ENCODE data around the gene PTPRN2. TPM values are rescaled to one million over a fixed set of nuclear protein-coding genes. Genes with fewer than 3 reads are reported as not detected.

PTPRN2 gene
- total RNA-seq, 1 experiment from 2014 or later = 2.1 TPM

- no peak for ATAC-seq
- Histone ChIP-seq H3K79me2 (ENCODE audit: insufficient read depth, low read length) (no peaks in the 10 kb centered on the region), H3K36me3 (ENCODE audit: control insufficient read depth in 1 of 2, insufficient read depth in 2 of 2, low read length in 2 of 2) (no peaks in the 10 kb centered on the region), H3K9ac (ENCODE audit: low read length) (peak overlapping the region; percentile 39), H3K4me3 (replicated peaks in 1 of 2; ENCODE audit: low read depth in 1 of 2, low read length in 2 of 2) (no peak overlapping the region), H3K9me2 (ENCODE audit: insufficient read depth) (no peaks in the 10 kb centered on the region), H2AFZ (ENCODE audit: low read depth, low read length, poor library complexity, severe bottlenecking) (no peak overlapping the region), H3K27me3 (ENCODE audit: insufficient read depth, low read length) (no peaks in the 10 kb centered on the region), H3K4me1 (ENCODE audit: control insufficient read depth in 1 of 2, insufficient read depth in 2 of 2, low read length in 2 of 2) (peaks cover 23 to 31% of the 10 kb centered on the region in 2 experiments), H4K20me1 (ENCODE audit: insufficient read depth) (no peaks in the 10 kb centered on the region), H3K27ac (ENCODE audit: low read depth, low read length) (peak overlapping the region; percentile 73; the same call in 1 of the 2 replicates), H3K9me3 (ENCODE audit: control insufficient read depth in 1 of 2, insufficient read depth in 1 of 2, low read depth in 1 of 2, low read length in 2 of 2) (no peaks in the 10 kb centered on the region), H3K4me2 (ENCODE audit: low read length) (peak overlapping the region; percentile 82)
- DNase-seq (ENCODE audit: low read depth, low spot score) = no peak
- no TSS peak for BruUV-seq (replicated peaks)
- ChIA-PET CTCF (no interaction called here), RAD21 (ENCODE audit: low non-redundant PET in 1 of 2, low total read pairs in 2 of 2, uncharacterized antibody in 2 of 2, unreplicated experiment in 2 of 2) (no interaction called here), POLR2A (no interaction called here)
- TF ChIP-seq YY1 (IDR thresholded peaks at IDR 0.05; ENCODE audit: extremely low read depth, insufficient replicate concordance, low read depth, low read length) = no peak
- no peak for TF ChIP-seq EZH2 (IDR thresholded peaks at IDR 0.05)
- intact Hi-C loops (cut with micrococcal nuclease) = loop anchor here (2.0 to 10.0 kb wide), 2 partner anchors 99 to 369 kb away; no protein-coding TSS in a partner anchor
These were observed 1021.5 kb downstream of the PTPRN2 start for GRCh38 chr7:157565981-157566630.

GRCh38 chr7:157565201-157565626, 1022.4 kb downstream of the PTPRN2 start:
- Histone ChIP-seq H3K4me3 (replicated peaks in 1 of 2; ENCODE audit: low read depth in 1 of 2, low read length in 2 of 2) (peak overlapping the region; percentile 28 to 47; a peak in 3 of 4 replicates), H2AFZ (ENCODE audit: low read depth, low read length, poor library complexity, severe bottlenecking) (no peak overlapping the region), H3K27me3 (ENCODE audit: insufficient read depth, low read length) (no peaks in the 10 kb centered on the region), H3K9me3 (ENCODE audit: control insufficient read depth in 1 of 2, insufficient read depth in 1 of 2, low read depth in 1 of 2, low read length in 2 of 2) (no peaks in the 10 kb centered on the region), H3K36me3 (ENCODE audit: control insufficient read depth in 1 of 2, insufficient read depth in 2 of 2, low read length in 2 of 2) (no peaks in the 10 kb centered on the region), H4K20me1 (ENCODE audit: insufficient read depth) (no peaks in the 10 kb centered on the region), H3K4me1 (ENCODE audit: control insufficient read depth in 1 of 2, insufficient read depth in 2 of 2, low read length in 2 of 2) (peaks cover 23 to 28% of the 10 kb centered on the region in 2 experiments), H3K9me2 (ENCODE audit: insufficient read depth) (no peaks in the 10 kb centered on the region), H3K4me2 (ENCODE audit: low read length) (peak overlapping the region; percentile 82), H3K27ac (ENCODE audit: low read depth, low read length) (peak overlapping the region; percentile 73), H3K79me2 (ENCODE audit: insufficient read depth, low read length) (no peaks in the 10 kb centered on the region), H3K9ac (ENCODE audit: low read length) (peak overlapping the region; percentile 39)
- RAD21 ChIA-PET (ENCODE audit: low non-redundant PET in 1 of 2, low total read pairs in 2 of 2, uncharacterized antibody in 2 of 2, unreplicated experiment in 2 of 2) = no interaction called here
- no TSS peak for BruUV-seq (replicated peaks)
- peak; percentile 65 for DNase-seq (ENCODE audit: low read depth, low spot score)
- ATAC-seq = peak; percentile 76
- intact Hi-C loops (cut with micrococcal nuclease) = loop anchor here (2.0 to 10.0 kb wide), 2 partner anchors 100 to 370 kb away; no protein-coding TSS in a partner anchor
- TF ChIP-seq CTCF (IDR thresholded peaks at IDR 0.05 in 2 of 3, conservative IDR thresholded peaks at IDR 0.05 in 1 of 3; ENCODE audit: borderline replicate concordance in 1 of 3, insufficient read depth in 1 of 3, low read depth in 2 of 3, low read length in 2 of 3) = no peak
- peak; percentile 6 for TF ChIP-seq ZBTB33 (IDR thresholded peaks at IDR 0.05; ENCODE audit: extremely low read depth, insufficient replicate concordance, low read length)
- TF ChIP-seq ZNF274 (IDR thresholded peaks at IDR 0.05; ENCODE audit: low read depth, low read length) = no peak
- TF ChIP-seq FOSL1 (IDR thresholded peaks at IDR 0.05; ENCODE audit: low read depth) = peak; percentile 82
- TF ChIP-seq EZH2phosphoT487 (IDR thresholded peaks at IDR 0.05; ENCODE audit: borderline replicate concordance) = no peak
- no peak for TF ChIP-seq TCF7L2 (IDR thresholded peaks at IDR 0.05; ENCODE audit: borderline replicate concordance, extremely low read depth, insufficient read depth, insufficient read length)
- TF ChIP-seq SP1 (IDR thresholded peaks at IDR 0.05; ENCODE audit: low read depth) = no peak
- no peak for TF ChIP-seq SIN3A (IDR thresholded peaks at IDR 0.05; ENCODE audit: low read depth)
- POLR2A ChIA-PET = no interaction called here
- CTCF ChIA-PET = no interaction called here
